Mesendoderm (in vitro differentiated cells): ENCODE results near the gene ADIPOR2.

ENCODE experiments used
- DNase-seq: peaks from one replicate; pipeline ENCODE4 v3.0.0; 2013
- H2AK5ac ChIP-seq: 2 replicates; pipeline ENCODE4 v1.6.1; 2013; ENCODE audit warnings: low read length, inconsistent platforms
- H2BK120ac ChIP-seq: 2 replicates; pipeline ENCODE4 v1.6.1; 2013; ENCODE audit warnings: low read depth, mild to moderate bottlenecking, low read length, moderate library complexity, mixed read lengths
- H2BK15ac ChIP-seq: replicated peaks from 2 replicates; pipeline ENCODE4 v1.6.1; 2013; ENCODE audit warnings: low read depth, mild to moderate bottlenecking, moderate library complexity
- H2BK5ac ChIP-seq: 2 replicates; pipeline ENCODE4 v1.6.1; 2013; ENCODE audit warnings: low read length, inconsistent platforms
- H3K18ac ChIP-seq: 2 replicates; pipeline ENCODE4 v1.6.1; 2013; ENCODE audit warnings: mild to moderate bottlenecking, low read length, mixed read lengths
- H3K23ac ChIP-seq: one replicate; pipeline ENCODE4 v1.6.1; 2013; ENCODE audit warnings: low read length
- H3K27ac ChIP-seq: 2 replicates; pipeline ENCODE4 v1.5.1; 2013; ENCODE audit warnings: low read depth, mild to moderate bottlenecking, inconsistent platforms, low read length, moderate library complexity
- H3K27me3 ChIP-seq: 2 replicates; pipeline ENCODE4 v1.6.1; 2013; ENCODE audit warnings: low read length, control low read depth, mild to moderate bottlenecking, inconsistent platforms; ENCODE audit not compliant: insufficient read depth, poor library complexity
- H3K36me3 ChIP-seq: 2 replicates; pipeline ENCODE4 v1.6.1; 2013; ENCODE audit warnings: low read length, inconsistent platforms; ENCODE audit not compliant: control insufficient read depth, insufficient read depth
- H3K4ac ChIP-seq: one replicate; pipeline ENCODE4 v1.6.1; 2013; ENCODE audit warnings: low read depth, mild to moderate bottlenecking, low read length, moderate library complexity
- H3K4me1 ChIP-seq: 2 replicates; pipeline ENCODE4 v1.6.1; 2013; ENCODE audit warnings: low read depth, low read length, inconsistent platforms; ENCODE audit not compliant: control insufficient read depth
- H3K4me2 ChIP-seq: 2 replicates; pipeline ENCODE4 v1.6.1; 2013; ENCODE audit warnings: low read length
- H3K4me3 ChIP-seq: 2 replicates; pipeline ENCODE4 v1.5.1; 2013; ENCODE audit warnings: mild to moderate bottlenecking, low read length
- H3K56ac ChIP-seq: one replicate; pipeline ENCODE4 v1.6.1; 2013; ENCODE audit warnings: low read length
- H3K79me1 ChIP-seq: 2 replicates; pipeline ENCODE4 v1.6.1; 2013; ENCODE audit warnings: low read length, inconsistent platforms
- H3K79me2 ChIP-seq: 2 replicates; pipeline ENCODE4 v1.6.1; 2013; ENCODE audit warnings: mild to moderate bottlenecking, low read length; ENCODE audit not compliant: control insufficient read depth, insufficient read depth
- H3K9ac ChIP-seq: 2 replicates; pipeline ENCODE4 v1.6.1; 2013; ENCODE audit warnings: low read length, inconsistent platforms
- H4K5ac ChIP-seq: one replicate; pipeline ENCODE4 v1.6.1; 2013; ENCODE audit warnings: low read length
- H4K8ac ChIP-seq: one replicate; pipeline ENCODE4 v1.6.1; 2013; ENCODE audit warnings: low read depth, mild to moderate bottlenecking, control low read depth, low read length, moderate library complexity
- WGBS: extraction: QIAGEN DNeasy Blood & Tissue Kit; methylation state at CpG from one replicate; pipeline ENCODE4 v1.1.7; 2013; ENCODE audit warnings: low lambda C conversion rate, missing lambda C conversion rate; ENCODE audit not compliant: insufficient coverage; ENCODE audit errors: extremely low coverage; 5-methylcytosine and 5-hydroxymethylcytosine counted together

The ADIPOR2 gene

GRCh38 chr12:1695886-1696670 is 5.2 kb downstream of the ADIPOR2 start:
- no CpG with 5 or more reads among the region's 8 CpGs for WGBS
- H2BK15ac ChIP-seq = no peak overlapping the region
- no peak for DNase-seq
- no peak overlapping the region for H4K5ac ChIP-seq
- H3K27me3 ChIP-seq = no peaks in the 10 kb centered on the region
- no peak overlapping the region for H3K4ac ChIP-seq
- no peak overlapping the region for H3K56ac ChIP-seq
- H3K9ac ChIP-seq = no peak overlapping the region
- no peak overlapping the region for H2AK5ac ChIP-seq
- no peak overlapping the region for H2BK5ac ChIP-seq
- H3K4me3 ChIP-seq = no peak overlapping the region
- H3K36me3 ChIP-seq = no peaks in the 10 kb centered on the region
- no peak overlapping the region for H4K8ac ChIP-seq
- no peak overlapping the region for H3K18ac ChIP-seq
- no peak overlapping the region for H3K4me2 ChIP-seq
- H3K27ac ChIP-seq = no peak overlapping the region
- no peaks in the 10 kb centered on the region for H3K4me1 ChIP-seq
- H3K79me2 ChIP-seq = peaks cover 70% of the 10 kb centered on the region
- no peak overlapping the region for H3K23ac ChIP-seq
- H2BK120ac ChIP-seq = no peak overlapping the region
- peaks cover 6% of the 10 kb centered on the region for H3K79me1 ChIP-seq

DNA sequence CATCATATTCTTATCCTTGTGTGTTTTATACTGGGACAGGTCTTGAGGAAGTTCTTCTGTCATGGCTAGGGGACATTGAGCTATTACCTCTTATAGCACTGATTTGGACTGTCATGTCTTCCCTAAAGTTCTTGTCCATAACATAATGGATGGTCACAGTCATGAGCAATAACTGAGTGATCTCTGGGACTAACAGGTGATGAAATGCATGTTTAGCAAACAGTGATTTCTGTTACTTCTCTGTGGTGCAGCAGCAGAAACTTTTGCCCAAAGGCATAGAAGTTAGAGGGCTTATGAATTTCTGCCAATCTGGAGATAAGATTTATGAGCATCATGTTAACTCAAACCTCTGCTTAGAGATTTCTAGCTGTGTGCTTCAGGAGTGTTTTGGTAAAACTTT is 5.9 kb downstream of the ADIPOR2 start:
- H3K79me1 ChIP-seq = peaks cover 6% of the 10 kb centered on the region
- H2BK5ac ChIP-seq = no peak overlapping the region
- H4K5ac ChIP-seq = no peak overlapping the region
- peaks cover 69% of the 10 kb centered on the region for H3K79me2 ChIP-seq
- H3K4me2 ChIP-seq = no peak overlapping the region
- H4K8ac ChIP-seq = no peak overlapping the region
- H3K18ac ChIP-seq = no peak overlapping the region
- H2BK15ac ChIP-seq = no peak overlapping the region
- DNase-seq = no peak
- no peaks in the 10 kb centered on the region for H3K36me3 ChIP-seq
- H2AK5ac ChIP-seq = no peak overlapping the region
- no peak overlapping the region for H2BK120ac ChIP-seq
- no peaks in the 10 kb centered on the region for H3K4me1 ChIP-seq
- H3K27me3 ChIP-seq = no peaks in the 10 kb centered on the region
- no peak overlapping the region for H3K27ac ChIP-seq
- no peak overlapping the region for H3K23ac ChIP-seq
- no peak overlapping the region for H3K4ac ChIP-seq
- no peak overlapping the region for H3K9ac ChIP-seq
- H3K56ac ChIP-seq = no peak overlapping the region
- no peak overlapping the region for H3K4me3 ChIP-seq

DNA sequence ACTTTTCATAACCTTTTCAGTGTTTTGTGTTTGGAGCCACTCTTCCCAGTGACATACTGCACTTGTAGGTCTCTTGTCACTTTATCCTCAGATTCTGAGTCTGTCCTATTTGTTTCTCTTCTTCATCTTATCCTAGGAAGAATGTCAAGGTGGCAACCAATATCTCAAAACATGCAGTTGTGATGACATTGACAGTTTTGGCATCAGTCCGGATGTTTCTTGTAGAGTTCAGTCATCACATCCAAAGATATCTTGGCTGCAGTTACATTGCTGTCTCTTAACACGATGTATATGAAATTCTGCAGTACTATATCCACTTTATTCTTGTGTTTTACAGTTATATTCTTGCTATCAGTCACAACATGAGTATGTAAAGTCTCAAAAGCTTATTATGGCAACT is 6.4 kb downstream of the ADIPOR2 start:
- Histone ChIP-seq H3K18ac (no peak overlapping the region), H3K23ac (no peak overlapping the region), H3K36me3 (no peaks in the 10 kb centered on the region), H2AK5ac (no peak overlapping the region), H2BK5ac (no peak overlapping the region), H3K79me2 (peaks cover 66% of the 10 kb centered on the region), H3K4me1 (no peaks in the 10 kb centered on the region), H4K5ac (no peak overlapping the region), H3K4me3 (no peak overlapping the region), H2BK15ac (no peak overlapping the region), H3K4ac (no peak overlapping the region), H3K56ac (no peak overlapping the region), H3K27me3 (no peaks in the 10 kb centered on the region), H3K27ac (no peak overlapping the region), H4K8ac (no peak overlapping the region), H2BK120ac (no peak overlapping the region), H3K9ac (no peak overlapping the region), H3K79me1 (peaks cover 6% of the 10 kb centered on the region), H3K4me2 (no peak overlapping the region)
- no peak for DNase-seq
- no CpG with 5 or more reads among the region's 2 CpGs for WGBS

- no peaks in the 10 kb centered on the region for H3K27me3 ChIP-seq
- no peak overlapping the region for H3K56ac ChIP-seq
- H2AK5ac ChIP-seq = no peak overlapping the region
- no peak overlapping the region for H2BK15ac ChIP-seq
- H2BK5ac ChIP-seq = no peak overlapping the region
- peaks cover 63% of the 10 kb centered on the region for H3K79me2 ChIP-seq
- H3K36me3 ChIP-seq = no peaks in the 10 kb centered on the region
- no CpG with 5 or more reads among the region's 2 CpGs for WGBS
- H3K23ac ChIP-seq = no peak overlapping the region
- H3K4me1 ChIP-seq = no peaks in the 10 kb centered on the region
- H3K4ac ChIP-seq = no peak overlapping the region
- H3K4me3 ChIP-seq = no peak overlapping the region
- no peak overlapping the region for H4K8ac ChIP-seq
- H4K5ac ChIP-seq = no peak overlapping the region
- peaks cover 7% of the 10 kb centered on the region for H3K79me1 ChIP-seq
- no peak overlapping the region for H3K9ac ChIP-seq
- H3K27ac ChIP-seq = no peak overlapping the region
- DNase-seq = peak; percentile 23
- H3K4me2 ChIP-seq = no peak overlapping the region
- H3K18ac ChIP-seq = no peak overlapping the region
- H2BK120ac ChIP-seq = no peak overlapping the region
Observed at GRCh38 chr12:1698720-1699119, 7.8 kb downstream of the ADIPOR2 start.

DNA sequence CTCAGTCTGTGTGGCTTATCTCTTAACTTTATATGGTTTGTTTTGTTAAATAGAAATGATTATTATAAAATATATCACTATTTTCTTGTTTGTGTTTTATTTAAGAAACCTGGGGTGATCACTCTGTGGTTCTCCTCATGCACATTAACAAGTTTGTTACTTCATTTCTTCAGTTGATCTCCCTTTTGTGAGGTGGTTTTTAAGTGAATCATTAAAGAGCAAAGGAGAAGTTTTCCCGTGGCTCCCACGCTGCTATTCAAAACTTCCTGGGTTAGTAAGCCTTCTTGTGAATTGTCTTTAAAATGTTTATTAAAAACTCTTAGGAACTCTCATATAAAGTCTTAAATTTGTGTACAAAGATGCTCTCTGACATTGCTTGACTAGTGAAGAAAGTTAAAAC is 11.8 kb downstream of the ADIPOR2 start:
- Histone ChIP-seq H3K4me2 (no peak overlapping the region), H3K4me3 (no peak overlapping the region), H3K36me3 (no peaks in the 10 kb centered on the region), H3K27ac (no peak overlapping the region), H3K4me1 (peaks cover 4% of the 10 kb centered on the region), H2BK5ac (no peak overlapping the region), H3K4ac (no peak overlapping the region), H3K9ac (no peak overlapping the region), H4K8ac (no peak overlapping the region), H3K79me2 (peaks cover 49% of the 10 kb centered on the region), H2AK5ac (no peak overlapping the region), H2BK120ac (no peak overlapping the region), H3K27me3 (no peaks in the 10 kb centered on the region), H3K56ac (no peak overlapping the region), H2BK15ac (no peak overlapping the region), H3K18ac (no peak overlapping the region), H3K23ac (no peak overlapping the region), H4K5ac (no peak overlapping the region), H3K79me1 (peaks cover 10% of the 10 kb centered on the region)
- no peak for DNase-seq
- WGBS = no CpG with 5 or more reads among the region's 2 CpGs
